ENCODE results near the gene RCAN1.

RCAN1 gene

GRCh38 chr21:34552360-34553098 lies 62.4 kb downstream of the RCAN1 start:
- H3K4me3 ChIP-seq (replicated peaks in 1 of 2; ENCODE audit: low read depth in 2 of 2, low read length in 2 of 2) = no peak overlapping the region
- TF ChIP-seq, protein P1, sequence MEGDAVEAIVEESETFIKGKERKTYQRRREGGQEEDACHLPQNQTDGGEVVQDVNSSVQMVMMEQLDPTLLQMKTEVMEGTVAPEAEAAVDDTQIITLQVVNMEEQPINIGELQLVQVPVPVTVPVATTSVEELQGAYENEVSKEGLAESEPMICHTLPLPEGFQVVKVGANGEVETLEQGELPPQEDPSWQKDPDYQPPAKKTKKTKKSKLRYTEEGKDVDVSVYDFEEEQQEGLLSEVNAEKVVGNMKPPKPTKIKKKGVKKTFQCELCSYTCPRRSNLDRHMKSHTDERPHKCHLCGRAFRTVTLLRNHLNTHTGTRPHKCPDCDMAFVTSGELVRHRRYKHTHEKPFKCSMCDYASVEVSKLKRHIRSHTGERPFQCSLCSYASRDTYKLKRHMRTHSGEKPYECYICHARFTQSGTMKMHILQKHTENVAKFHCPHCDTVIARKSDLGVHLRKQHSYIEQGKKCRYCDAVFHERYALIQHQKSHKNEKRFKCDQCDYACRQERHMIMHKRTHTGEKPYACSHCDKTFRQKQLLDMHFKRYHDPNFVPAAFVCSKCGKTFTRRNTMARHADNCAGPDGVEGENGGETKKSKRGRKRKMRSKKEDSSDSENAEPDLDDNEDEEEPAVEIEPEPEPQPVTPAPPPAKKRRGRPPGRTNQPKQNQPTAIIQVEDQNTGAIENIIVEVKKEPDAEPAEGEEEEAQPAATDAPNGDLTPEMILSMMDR (IDR thresholded peaks at IDR 0.05; ENCODE audit: low read depth, low read length) = no peak
- peak; percentile 20 to 52 for DNase-seq (ENCODE audit: low read depth in 2 of 2)

DNA sequence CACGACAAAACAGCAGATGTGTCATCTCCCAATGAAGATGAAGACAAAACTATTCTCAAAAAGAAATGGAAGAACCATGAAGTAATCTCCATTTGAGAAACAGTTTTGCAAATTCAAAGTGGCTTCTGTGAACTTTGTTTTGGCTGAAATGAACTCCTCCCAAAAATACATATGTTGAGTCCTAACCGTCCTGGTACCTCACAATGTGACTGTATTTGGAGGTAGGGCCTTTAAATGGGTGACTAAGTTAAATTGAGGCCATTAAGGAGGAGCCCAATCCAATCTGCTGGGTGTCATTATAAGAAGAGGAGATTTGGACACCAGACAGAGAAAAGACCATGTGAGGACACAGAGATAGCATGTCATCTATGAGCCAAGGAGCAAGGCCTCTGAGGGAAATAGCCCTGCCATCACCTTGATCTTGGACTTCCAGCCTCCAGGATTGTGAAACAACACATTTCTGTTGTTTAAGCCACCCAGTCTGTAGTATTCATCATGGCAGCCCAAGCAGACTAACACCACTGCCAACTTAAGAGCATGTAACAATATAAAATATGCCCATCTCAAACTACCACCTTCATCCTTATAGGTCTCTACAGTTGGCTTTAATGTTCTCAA lies 64.6 kb downstream of the RCAN1 start:
- no peak overlapping the region for H3K4me3 ChIP-seq (replicated peaks in 1 of 2; ENCODE audit: low read depth in 2 of 2, low read length in 2 of 2)
- no peak for DNase-seq (ENCODE audit: low read depth in 2 of 2)
- TF ChIP-seq, protein P1 (IDR thresholded peaks at IDR 0.05; ENCODE audit: low read depth, low read length) = no peak

GRCh38 chr21:34548781-34549376 lies 66.0 kb downstream of the RCAN1 start:
- H3K4me3 ChIP-seq (replicated peaks in 1 of 2; ENCODE audit: low read depth in 2 of 2, low read length in 2 of 2) = no peak overlapping the region
- TF ChIP-seq, protein P1 (IDR thresholded peaks at IDR 0.05; ENCODE audit: low read depth, low read length) = no peak
- no peak for DNase-seq (ENCODE audit: low read depth in 2 of 2)

GRCh38 chr21:34546542-34546941 lies 68.4 kb downstream of the RCAN1 start:
- no peak overlapping the region for H3K4me3 ChIP-seq (replicated peaks in 1 of 2; ENCODE audit: low read depth in 2 of 2, low read length in 2 of 2)
- TF ChIP-seq, protein P1 (IDR thresholded peaks at IDR 0.05; ENCODE audit: low read depth, low read length) = no peak
- DNase-seq (ENCODE audit: low read depth in 2 of 2) = no peak

DNA sequence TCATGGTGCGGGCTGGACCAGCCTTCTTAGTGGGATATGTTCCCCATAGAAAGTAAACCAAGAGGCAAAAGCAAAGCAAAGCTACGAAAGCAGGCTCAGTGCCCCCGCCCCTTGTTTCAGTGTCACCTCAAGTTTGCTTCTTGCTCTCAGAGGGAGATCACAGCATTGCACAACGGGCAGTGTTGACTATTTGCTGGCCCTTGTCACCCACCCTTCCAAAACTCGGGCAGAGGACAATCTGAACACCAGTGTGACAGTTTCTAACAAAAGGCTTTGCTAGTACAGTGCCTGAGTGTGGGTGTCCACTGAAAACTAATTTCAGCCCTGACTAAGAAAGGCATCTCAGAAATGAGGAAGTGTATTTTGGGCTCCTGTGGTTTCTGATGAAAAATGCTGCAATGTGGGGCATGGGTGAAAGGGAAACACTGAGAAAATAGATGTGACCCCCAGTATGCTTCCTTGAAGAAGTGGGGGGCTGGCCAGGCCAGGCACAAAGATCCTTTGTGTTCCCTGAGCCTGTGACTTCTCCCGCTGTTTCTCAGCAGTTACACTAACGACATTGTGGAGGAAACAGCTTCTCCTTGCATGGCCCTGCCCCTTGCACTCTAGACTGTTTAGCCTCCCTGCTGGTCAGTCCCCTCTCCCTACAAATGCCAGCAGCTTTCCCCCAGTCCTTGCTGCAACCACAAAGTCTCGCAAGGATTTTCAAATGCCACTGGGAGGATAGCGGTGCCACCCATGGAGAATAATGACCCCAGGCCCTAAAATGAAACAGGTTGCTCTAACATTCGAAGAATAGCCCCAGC lies 69.6 kb downstream of the RCAN1 start:
- DNase-seq (ENCODE audit: low read depth in 2 of 2) = peak; percentile 77 to 81
- no peak overlapping the region for H3K4me3 ChIP-seq (replicated peaks in 1 of 2; ENCODE audit: low read depth in 2 of 2, low read length in 2 of 2)
- TF ChIP-seq, protein P1 (IDR thresholded peaks at IDR 0.05; ENCODE audit: low read depth, low read length) = no peak

DNA sequence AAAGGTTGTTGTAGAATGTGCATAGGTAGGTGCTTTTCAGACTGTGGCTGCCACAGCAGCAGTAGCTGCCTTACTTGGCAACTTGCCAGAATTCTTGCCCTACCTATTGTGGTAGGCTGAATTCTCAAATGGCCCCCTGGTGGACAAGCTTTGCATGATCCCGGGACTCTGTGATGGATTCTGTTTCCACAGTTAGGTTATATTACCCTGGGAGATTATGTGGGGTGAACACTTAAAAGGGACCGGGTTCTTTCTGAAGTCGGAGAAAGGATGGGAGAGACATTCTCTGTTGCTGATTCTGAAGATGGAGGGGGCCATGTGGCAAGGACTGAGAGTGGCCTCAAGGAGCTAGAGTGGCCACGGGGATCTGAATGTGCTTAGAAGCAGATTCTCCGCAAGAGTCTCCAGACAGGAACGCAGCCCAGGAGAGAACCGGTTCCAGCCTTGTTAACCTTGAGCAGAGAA lies 70.8 kb downstream of the RCAN1 start:
- DNase-seq (ENCODE audit: low read depth in 2 of 2) = peak; percentile 87 to 90
- H3K4me3 ChIP-seq (replicated peaks in 1 of 2; ENCODE audit: low read depth in 2 of 2, low read length in 2 of 2) = no peak overlapping the region
- TF ChIP-seq, protein P1 (IDR thresholded peaks at IDR 0.05; ENCODE audit: low read depth, low read length) = peak; percentile 79
